HG03060 (cell line): ENCODE measurements around the gene RBKS.

ENCODE experiments used
- ATAC-seq: cut with Tn5 transposase; IDR thresholded peaks from one replicate; pipeline ENCODE4 v1.9.1; 2021; ENCODE audit warnings: low read depth, moderate number of reproducible peaks; ENCODE audit not compliant: unreplicated experiment

Gene RBKS

GRCh38 chr2:27741673-27742072 is 148.5 kb downstream of the RBKS start:
- ATAC-seq: no peak

GRCh38 chr2:27739058-27739373 is 151.2 kb downstream of the RBKS start:
- no peak for ATAC-seq

- ATAC-seq: no peak
These were observed 151.7 kb downstream of the RBKS start for GRCh38 chr2:27738349-27739057.

GRCh38 chr2:27737676-27738348 is 152.4 kb downstream of the RBKS start:
- no peak for ATAC-seq

DNA sequence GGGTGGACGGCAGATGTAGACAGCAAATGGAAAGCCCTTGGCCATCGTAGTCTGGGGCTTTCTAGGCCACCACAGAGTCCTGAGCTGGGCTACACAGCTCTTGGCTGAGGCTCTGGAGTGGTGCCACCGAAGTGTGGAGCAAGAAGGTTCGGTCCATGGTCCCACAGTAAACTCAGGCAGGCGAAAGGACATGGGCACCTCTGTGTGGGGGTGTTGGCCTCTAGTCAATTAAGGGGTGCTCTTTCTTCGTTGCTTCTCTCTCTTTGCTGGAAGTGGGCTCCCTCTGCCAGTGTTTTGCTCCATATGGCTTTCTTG is 153.3 kb downstream of the RBKS start:
- ATAC-seq: no peak

GRCh38 chr2:27736031-27736889 is 153.9 kb downstream of the RBKS start:
- no peak for ATAC-seq

DNA sequence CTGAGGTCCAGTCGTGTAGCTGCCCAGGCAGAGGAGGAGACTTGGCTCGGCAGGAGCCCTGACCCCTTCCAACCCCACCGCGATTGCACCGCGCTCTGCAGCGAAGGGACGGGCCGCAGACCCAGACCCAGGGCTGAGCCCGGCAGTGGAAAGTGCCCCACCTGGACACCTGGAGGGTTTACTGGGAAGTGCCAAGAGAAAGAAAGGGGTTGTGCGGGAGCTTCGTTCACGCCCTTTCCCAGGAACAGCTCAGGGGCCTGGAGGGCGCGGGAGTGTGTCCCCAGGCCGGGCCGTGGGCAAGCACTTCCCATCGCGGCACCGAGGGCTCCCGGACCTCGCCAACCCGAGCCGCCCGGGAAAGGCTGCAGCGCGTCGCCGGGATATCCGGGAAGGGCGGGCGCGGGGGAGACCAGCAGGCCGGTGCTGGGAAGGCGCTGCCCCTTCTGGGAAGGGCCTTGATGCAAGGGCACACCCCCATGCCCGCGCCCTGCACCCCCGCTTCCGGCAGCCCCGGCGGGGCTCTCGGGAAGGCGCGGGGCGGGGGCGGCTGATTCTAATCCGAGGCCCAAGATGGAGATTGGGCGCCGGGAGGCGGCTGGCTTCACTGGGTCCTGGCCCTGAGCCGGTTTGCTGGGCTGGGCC is 154.8 kb downstream of the RBKS start:
- ATAC-seq: no peak

- ATAC-seq: no peak
These were observed 155.9 kb downstream of the RBKS start for GRCh38 chr2:27734305-27734704.
